Stimulated activated CD4-positive, alpha-beta T cell treated with anti-CD3 and anti-CD28 coated beads, TNF-alpha, amount 100 ng/mL, for 4 hours (primary cell): ENCODE results near the gene CST2.
"Not testable (repeated sequence)": the region's sequence is repeated elsewhere in the genome, so short reads cannot be mapped to it uniquely, and the experiment has no call there.

Source experiments
- DNase-seq, 3 experiments: peaks; one replicate each; pipeline ENCODE4 v3.0.0-alpha.2; 2020; ENCODE audit warnings: low read depth in 3 of 3

Gene CST2

DNA sequence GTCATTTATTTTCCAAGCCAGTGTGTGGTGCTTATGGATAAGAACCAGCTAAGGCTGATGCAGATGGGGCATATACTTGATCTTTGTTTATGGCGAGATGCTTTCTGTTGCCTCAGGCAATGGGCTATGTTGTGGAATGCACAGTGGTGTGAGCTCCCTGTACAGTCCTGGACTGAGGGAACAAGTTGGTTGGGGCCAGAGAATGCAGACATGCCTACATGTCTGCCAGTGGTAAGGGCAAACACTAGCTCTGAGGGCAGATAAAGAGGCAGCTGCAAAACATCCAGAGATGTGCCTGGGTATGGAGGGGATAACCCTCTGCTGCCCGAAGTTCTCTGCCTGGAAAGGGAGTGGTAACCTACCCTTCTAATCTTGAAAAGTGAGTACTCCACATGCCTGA is 16.2 kb downstream of the CST2 start:
- DNase-seq = not testable (repeated sequence)

DNA sequence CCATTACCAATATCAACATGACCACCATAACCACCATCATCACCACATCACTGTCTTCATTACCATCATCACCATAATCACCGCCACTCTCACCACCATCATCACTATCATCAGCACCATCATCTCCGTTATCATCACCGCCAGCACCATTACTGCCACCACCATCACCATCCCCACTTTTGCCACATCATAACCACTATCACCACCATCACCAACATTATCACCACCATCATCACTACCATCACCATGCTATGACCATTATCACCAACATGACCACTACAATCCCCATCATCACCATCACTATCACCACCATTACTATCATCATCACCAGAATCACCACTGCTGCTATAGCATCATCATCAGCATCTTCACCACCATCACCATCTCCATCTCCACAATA is 25.7 kb downstream of the CST2 start:
- no peak for DNase-seq

DNA sequence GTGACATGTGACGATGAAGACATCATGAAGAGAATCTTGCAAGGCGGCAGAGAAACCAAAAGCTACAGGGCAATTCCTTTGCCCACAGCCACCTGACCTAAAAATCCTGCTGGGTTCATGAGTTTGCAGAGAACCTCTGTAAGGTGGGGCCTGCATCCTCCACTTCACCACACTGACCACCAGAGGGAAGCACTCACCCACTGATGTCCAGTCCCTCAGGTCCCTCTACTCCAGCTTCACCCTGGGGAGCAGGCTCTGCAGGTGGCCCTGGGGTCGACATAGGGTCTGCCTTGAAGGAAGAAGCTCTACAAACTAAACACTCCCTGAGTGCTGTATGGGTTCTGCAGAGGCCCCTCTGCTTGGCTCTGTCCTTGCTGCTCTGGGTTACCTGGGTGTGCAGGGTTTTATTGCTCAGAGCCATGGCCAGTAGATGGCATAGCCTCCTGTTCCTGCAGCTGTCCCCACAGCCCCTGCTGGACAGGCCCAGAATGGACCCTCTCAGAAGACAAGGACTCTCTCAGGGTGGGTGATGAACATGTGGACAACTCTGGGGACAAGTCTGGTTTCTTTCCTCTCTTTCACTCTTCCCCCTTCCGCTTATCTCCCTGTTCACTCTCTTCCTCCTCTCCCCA is 27.2 kb downstream of the CST2 start:
- DNase-seq = not testable (repeated sequence)

DNA sequence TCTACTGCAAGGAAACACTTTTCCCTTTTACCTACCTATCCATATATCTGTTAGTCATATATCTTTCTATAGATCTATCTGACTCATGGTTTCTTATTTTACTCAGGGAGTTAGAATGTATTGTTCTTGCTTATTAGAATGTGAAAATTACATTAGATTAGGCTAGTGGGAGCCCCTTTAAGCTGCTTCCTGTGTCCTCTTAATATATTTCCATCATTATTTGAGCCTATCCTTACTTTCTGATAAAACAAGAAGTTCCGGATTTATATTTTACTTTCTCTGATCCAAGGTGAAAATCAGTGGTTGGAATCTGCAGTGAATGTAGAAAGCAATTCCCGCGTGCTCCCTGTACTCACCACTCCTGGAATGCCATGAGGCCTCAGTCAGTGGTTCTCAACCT is 31.0 kb downstream of the CST2 start:
- no peak for DNase-seq

DNA sequence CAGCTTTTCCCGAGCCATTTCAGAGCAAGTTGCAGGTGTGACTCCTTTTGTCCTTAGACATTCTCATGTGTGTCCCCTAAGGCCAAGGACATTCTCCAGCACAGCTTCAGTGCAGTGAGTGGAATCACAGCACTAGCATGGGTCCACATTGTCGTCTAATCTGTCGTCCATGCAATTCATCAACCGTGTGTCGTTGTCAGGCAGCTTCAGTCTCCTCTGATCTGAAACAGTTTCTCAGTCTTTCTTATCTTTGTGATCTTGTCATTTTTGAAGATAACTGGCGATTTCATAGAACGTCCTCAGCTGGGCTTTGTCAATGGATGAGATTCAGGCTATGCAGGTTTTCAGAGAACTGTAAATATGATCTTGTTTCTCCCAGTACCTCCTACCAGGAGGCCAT is 31.7 kb downstream of the CST2 start:
- DNase-seq = no peak

DNA sequence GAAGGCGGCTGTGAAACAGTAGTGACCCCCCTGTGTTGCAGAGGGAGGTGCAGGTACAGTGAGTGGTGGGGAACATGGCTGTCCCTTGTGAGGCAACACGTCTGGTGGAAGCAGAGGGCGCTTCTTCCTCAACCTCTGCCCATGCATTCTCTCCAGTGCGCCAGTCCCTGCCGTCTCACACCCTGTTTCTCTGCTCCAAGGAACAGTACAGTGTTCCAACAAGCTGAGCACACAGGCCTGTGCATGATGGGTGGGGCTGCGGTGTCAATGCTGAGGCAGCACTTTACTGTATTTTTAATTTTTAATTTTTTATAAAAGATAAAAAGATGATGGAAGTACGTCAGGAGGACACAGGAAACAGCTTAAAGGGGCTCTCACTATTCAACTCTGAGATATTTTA is 32.5 kb downstream of the CST2 start:
- DNase-seq = no peak

DNA sequence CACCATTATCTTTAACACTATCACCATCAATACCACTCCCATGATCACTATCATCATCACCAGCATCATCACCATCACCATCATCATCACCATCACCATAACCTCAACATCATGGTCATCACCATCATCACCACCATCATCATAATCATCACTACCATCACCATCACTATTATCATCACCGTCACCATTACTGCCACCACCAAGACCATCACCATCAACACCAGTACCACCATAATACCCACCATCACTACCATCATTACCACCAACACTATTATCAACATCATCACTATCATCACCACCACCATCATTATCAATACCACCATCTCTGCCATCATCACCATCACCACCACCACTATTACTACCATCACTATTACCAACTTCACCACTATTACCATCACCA is 43.1 kb downstream of the CST2 start:
- DNase-seq = no peak

DNA sequence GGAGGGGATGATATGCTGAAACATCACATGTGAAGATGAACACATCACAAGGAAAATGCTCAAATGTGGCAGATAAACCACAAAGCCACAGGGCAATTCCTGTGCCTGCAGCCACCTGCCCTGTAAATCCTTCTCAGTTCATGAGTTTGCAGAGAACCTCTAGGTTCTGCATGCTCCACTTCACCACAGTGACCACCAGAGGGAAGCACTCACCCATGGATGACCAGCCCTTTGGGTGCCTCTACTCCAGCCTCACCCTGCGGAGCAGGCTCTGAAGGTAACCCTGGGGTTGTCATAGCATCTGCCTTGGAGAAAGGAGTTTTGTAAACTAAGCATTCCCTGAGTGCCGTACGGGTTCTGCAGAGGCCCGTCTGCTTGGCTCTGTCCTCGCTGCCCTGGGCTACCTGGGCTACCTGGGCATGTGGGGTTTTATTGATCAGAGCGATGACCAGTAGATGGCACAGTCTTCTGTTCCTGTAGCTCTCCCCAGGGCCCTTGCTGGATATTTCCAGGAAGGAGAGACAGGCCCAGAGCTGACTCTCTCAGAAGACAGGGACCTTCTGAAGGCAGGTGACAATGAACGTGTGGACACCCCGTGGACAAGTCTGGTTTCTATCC is 44.1 kb downstream of the CST2 start:
- no peak for DNase-seq

DNA sequence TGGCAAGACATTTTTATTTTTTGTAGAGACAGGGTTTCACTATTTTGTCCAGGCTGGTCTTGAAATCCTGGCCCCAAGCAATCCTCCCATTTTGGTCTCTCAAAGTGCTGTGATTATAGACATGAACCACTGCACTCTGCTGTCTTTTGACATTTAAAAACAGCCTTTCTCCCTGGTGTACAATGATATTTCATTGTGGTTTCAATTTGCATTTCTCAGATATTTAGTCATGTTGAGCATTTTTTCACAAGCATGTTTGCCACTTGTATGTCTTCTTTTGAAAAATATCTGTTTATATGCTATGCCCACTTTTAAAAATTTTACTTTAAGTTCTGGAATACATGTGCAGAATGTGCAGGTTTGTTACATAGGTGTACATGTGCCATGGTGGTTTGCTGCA is 47.9 kb downstream of the CST2 start:
- not testable (repeated sequence) for DNase-seq

DNA sequence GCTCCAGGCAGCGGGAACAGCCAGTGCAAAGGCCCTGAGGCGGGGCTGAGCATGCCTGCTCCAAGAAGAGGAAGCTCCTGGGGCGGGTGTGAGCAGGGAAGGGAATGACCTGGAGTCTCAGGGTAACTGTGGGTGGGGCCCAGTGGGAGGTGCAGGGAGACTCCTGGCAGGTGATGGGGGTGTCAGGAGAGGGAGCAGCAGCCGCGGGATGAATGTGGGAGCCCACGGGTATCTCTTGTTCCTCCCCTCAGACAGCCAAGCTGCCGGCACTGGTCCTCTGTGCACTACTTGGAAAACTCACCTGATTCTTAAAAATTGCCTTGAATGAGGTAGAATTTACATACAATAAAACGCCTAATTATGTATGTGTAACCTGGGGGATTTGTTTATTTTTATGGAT is 49.1 kb downstream of the CST2 start:
- not testable (repeated sequence) for DNase-seq

DNA sequence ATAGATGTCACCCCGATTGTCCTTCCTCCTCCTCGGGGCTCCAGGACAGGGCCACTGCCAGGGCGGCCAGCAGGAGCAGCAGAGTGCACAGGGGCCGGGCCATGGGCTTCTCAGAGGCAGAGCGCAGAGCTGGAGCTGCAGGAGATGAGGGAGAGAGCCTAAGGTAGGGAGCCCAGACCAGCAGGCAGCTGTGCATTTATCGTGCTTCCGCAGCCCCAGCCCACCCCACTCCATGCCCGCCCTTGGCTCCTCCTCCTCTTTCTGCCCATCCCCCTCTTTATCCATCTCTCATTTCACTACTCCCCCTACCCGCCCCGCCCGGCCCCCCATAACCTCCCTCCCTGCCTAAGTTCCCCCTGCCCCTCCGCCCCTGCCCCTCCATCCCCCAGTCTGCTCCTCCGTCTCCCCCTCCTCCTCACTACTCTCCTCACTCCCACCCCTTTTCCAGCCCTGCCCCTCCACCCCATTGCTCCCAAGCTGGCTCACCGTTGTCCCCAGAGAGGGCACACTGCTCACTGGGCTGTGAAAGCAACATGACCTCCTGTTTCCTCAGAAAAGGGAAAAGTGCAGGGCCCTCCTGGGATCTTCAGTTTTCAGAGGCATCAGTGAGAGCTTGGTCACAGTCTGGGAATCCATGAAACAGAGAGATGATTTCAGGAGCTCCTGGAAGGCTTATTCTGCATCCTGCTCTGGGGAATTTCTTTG is 50.3 kb downstream of the CST2 start:
- no peak for DNase-seq

DNA sequence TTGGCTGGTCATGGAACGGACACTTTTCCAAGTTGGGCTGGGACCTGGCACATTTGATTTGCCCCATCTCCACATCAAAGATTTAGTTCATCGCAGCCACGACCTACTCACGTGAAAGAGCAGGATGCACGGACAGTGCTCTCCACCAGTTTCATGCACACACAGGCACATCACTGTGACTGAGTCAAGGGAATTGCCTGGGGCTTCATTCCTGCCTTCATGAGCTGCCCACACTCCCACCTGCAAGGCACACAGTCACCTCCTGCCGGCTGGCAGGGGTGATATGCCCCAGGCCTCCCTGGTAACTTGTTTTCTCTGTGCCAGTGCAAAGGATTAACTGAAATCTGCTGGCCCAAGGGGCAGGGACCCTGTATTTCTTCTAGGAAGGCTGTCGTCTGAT is 52.4 kb downstream of the CST2 start:
- DNase-seq = no peak
